ENCODE data around the gene PAPPA2.
"Not testable (repeated sequence)": the region's sequence is repeated elsewhere in the genome, so short reads cannot be mapped to it uniquely, and the experiment has no call there.

Gene PAPPA2

GRCh38 chr1:176612791-176613190 lies 149.8 kb downstream of the PAPPA2 start:
- no peak for DNase-seq

GRCh38 chr1:176617881-176618280 lies 154.9 kb downstream of the PAPPA2 start:
- no peak for DNase-seq

DNA sequence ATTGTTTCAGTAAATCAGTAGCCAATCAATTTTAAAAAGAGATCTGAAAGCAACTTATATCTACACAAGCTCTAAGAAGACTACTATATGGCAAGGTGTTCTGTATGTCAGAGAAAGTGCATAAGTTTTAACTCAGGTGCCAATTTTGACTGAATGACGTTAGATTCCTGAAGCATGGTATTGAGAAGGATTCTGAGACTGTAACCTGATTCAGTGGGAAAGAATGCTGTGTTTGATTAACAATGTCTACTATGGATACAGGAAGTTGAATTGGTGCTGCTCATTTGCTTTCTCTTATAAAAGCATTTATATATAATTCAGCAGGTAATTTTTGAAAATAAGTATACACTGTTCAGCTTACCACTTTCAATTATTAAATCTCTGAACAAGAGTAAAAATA lies 156.3 kb downstream of the PAPPA2 start:
- no peak for DNase-seq

DNA sequence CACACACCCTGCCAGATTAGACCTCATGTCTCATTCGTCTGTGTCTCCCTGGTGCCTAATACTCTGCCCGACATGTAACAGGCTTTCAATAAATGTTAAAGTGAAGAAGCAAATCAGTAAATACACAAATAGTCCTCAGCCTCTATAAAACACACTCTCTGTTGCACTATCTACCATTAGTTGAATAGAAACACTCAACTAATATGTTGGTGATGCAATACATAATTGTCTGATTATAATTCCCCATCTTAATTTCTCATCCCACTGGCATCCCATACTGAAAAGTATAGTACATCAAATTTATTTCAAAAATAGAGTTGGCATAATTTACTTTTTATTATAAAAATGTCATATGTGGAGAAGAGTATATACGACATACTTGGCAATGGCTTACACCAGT lies 162.4 kb downstream of the PAPPA2 start:
- DNase-seq, result no peak

DNA sequence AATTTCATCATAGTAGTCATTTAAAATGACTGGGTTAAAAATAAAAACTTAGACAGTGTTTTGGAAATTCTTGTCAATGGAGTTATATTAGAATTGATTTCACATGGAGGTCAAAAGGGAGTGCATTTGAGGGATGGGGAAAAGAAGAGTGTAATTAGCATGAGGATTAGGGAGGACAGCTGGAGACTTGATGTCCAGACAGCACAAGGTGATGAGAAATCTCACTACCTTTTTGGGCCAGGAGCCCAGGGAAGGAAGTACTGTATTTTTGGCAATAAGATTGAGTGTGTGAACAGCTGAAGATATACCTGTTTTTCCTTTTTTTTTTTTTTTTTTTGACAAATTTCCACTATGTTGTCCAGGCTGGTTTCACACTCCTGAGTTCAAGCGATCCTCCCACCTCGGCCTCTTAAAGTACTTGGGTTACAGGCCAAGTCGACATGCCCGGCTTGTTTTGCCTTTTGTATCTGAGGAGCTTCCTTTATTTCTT lies 163.6 kb downstream of the PAPPA2 start:
- DNase-seq, result no peak

DNA sequence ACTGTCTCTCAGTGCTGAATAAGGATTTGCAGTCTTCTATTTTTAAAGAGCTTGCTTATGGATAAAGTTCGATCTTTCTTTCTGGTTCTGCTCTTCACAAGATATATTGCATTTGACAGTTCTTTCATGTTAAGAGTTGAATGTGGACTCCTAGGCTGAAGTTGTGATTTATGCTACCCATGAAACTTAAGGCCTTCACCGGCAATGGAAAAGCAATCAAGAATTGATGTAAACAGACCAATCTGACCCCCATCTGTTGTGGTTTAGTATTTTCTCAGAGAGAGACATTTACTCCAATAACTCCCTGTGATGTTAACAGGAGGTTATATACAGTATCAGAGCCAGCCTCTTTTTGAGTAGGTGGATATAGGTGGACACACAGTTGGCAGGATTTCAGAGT lies 165.8 kb downstream of the PAPPA2 start:
- DNase-seq, result no peak

GRCh38 chr1:176634733-176635132 lies 171.8 kb downstream of the PAPPA2 start:
- not testable (repeated sequence) for DNase-seq

GRCh38 chr1:176638713-176639526 lies 175.9 kb downstream of the PAPPA2 start:
- DNase-seq, result no peak

DNA sequence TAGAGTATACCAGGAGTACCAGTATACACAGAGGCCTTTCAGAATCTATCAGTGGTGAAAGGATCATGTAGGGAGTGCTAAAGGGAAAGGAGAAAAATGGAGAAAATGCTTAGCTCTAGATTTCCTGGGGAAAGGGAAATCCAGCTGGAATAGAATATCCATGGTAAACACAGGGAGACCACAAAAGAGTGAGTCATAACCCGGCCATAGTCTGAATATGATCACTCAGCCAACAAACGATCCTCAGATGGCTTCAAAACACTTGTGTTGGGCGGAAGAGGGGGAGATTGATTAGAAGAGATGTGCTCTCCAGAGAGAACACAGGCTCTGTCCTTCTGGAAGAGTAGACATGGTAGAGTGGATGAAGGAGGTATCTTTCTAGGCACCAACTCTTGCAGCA lies 180.6 kb downstream of the PAPPA2 start:
- no peak for DNase-seq

GRCh38 chr1:176648556-176648955 lies 185.6 kb downstream of the PAPPA2 start:
- DNase-seq, result no peak

DNA sequence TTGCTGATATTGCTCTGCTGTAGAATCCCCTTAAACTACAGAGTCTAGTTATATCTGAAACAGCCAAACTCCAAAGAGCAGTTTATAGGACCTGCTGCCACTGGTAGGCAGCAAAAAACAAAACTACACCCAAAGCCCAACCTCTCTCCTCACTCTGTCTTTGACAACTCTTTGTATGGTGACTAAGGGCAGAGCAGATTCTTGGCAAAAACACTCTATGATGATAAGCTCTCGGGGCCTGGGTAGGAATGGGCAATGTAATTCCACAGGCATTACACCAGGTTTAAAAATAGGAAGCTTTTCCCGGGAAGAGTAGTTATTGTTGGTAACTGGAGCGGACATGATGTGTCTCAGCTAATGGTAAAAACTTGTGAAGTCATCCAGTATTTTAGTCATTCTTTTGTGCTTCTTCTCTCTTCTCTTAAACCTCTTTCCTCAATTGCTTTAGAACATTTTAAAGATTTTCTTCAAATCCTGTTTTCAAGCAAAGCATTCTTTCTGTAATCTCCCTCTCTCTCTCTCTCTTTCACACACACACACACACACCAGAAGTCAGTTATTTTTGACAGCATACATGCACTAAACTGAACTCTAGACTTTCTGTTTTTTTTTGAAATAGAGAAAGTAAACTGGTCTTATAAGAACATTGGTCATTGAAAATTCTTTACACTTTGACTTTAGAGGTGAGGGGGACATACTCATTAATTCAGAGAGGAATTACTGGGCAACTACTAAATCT lies 193.5 kb downstream of the PAPPA2 start:
- DNase-seq, result no peak

- no peak for DNase-seq
Observed at GRCh38 chr1:176669782-176670181, 206.8 kb downstream of the PAPPA2 start.

DNA sequence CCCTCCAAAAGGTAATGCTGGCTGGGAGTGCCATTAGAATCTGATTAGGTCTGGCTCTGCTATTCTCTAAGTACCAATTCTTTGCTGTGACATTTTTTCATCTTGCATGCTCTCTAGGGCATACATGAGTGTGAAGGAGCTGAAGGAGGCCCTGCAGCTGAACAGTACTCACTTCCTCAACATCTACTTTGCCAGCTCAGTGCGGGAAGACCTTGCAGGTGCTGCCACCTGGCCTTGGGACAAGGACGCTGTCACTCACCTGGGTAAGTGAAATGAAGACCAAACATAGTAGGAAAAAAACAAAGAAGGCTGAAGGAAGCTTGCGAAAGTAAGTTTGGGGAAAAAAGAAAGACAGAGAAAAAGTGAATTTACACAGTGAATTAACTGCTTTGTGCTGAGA lies 207.9 kb downstream of the PAPPA2 start:
- no peak for DNase-seq

- DNase-seq, result no peak
Observed at GRCh38 chr1:176682830-176683535, 220.0 kb downstream of the PAPPA2 start.

- peak in 2 of 5 donors; percentile 5 to 38 for DNase-seq
Observed at GRCh38 chr1:176691251-176692228, 228.6 kb downstream of the PAPPA2 start.

- DNase-seq, result no peak
Observed at GRCh38 chr1:176692431-176692830, 229.5 kb downstream of the PAPPA2 start.

DNA sequence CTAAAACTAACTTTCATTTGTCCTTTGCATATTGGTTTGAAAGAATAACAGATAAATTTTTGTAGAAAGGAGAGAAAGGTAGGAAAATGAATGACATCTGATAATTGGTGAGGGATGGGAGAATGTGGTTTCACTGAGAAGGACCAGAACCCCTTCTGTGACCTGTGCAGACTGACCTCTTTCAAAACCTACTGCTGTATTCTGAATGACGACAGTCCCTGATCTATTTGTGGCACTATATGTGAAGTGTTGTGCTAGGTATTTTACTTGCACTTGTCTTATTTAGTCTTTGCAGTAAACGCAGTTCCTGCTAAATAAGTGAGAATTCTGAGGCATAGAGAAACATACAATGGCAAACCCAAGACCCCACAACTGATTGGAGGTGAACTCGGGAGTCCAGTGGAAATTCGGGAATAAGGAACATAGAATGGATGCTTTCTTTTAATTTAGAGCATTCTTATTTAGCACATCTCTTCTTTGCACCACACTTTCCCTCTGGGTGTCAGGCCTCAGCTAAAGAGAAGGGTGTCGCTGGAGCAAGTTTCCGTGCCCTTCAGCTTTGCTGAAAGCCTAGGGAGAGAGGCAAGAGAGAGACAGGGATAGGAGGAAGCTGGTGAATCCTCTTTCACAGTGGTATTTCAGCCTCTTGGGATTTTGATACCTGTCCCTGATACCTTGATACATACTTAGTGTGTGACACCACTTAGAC lies 230.2 kb downstream of the PAPPA2 start:
- DNase-seq, result no peak

DNA sequence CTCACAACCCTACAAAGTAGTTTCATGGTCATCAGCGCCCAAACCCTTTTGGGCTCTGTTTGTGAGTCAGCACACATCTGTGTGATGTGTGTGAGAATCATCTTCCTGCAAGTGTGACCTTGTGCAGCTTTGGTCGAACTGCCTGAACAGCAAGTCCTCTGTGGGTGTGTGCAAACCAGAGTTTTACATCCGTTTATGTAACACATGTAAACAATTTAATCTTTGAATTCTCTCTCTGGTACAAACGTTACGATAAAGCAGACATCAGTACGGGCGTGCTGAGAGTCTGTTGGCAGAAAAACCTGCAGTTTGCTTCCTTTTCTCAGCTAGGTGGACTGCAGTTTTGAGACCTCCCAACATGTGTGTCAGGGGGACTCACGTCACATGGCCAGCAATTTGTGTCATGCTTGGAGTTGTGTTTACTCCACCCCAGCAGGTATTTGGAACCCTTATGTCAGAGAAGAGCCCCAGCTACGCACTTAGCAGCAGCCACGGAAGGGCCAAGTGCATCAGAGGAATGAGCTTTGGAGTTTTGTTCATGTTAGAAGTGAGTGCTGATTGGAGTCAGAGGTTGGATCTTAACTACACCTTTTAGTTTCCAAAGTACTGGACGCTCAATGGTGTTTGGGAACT lies 230.8 kb downstream of the PAPPA2 start:
- DNase-seq, result no peak

- no peak for DNase-seq
Observed at GRCh38 chr1:176694713-176695112, 231.7 kb downstream of the PAPPA2 start.

DNA sequence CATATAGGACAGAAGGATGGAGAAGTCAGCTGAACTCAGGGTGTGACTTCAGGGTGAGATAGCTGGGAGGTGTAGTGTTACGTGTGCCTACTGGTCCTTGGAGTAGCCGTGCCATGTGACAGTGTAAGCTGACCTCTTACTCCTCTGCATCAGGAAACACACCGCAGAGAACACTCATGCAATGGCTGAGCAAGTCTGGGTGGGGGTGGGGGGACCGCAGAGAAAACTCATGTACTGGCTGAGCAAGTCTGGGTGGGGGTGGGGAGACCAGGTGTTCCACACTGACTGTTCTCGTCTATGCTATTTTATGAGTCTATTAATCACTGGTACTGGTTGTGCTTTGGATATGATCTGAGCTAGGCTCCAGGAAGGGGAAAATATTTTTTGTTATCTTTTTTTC lies 233.1 kb downstream of the PAPPA2 start:
- DNase-seq, result no peak

GRCh38 chr1:176696689-176697088 lies 233.7 kb downstream of the PAPPA2 start:
- no peak for DNase-seq
